SU-DHL-6 (cell line): ENCODE results near the gene ITPK1.

Source experiments
- EZH2phosphoT487 ChIP-seq: fragments of 200-600 bp; sonication (generic), shearing (Covaris generic); conservative IDR thresholded peaks from 2 replicates; pipeline ENCODE4 v1.6.1; 2018; ENCODE audit warnings: mild to moderate bottlenecking, antibody characterized with exemption, low read length, moderate library complexity, mixed read lengths
- TF ChIP-seq, protein P1 (sequence below): fragments of 200-600 bp; sonication (generic); IDR thresholded peaks from one replicate; pipeline ENCODE4 v1.5.1; 2017; ENCODE audit warnings: antibody characterized with exemption, mild to moderate bottlenecking, low read length, moderate library complexity; ENCODE audit not compliant: insufficient read depth, poor library complexity, severe bottlenecking

DNA sequence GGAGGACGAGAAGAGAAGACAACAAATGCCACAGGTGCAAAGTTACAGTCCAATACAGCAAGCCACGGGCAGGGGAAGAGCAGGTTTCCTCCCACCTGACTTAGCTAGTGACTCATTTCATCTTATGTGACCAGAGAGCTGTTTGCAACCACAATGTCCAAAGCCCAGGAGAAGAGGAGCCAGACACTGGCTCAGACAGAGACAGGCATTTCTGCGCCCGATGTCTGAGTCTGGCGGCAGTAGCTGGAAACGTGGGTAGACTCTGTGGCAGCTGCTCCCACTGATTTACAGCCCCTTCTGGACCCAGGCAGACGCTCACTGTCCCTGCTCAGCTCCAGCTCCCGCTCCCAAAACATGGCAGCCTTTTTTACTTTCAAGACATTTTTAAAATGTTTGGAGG is 132.8 kb downstream of the ITPK1 start:
- no peak for TF ChIP-seq EZH2phosphoT487
- TF ChIP-seq, protein P1, sequence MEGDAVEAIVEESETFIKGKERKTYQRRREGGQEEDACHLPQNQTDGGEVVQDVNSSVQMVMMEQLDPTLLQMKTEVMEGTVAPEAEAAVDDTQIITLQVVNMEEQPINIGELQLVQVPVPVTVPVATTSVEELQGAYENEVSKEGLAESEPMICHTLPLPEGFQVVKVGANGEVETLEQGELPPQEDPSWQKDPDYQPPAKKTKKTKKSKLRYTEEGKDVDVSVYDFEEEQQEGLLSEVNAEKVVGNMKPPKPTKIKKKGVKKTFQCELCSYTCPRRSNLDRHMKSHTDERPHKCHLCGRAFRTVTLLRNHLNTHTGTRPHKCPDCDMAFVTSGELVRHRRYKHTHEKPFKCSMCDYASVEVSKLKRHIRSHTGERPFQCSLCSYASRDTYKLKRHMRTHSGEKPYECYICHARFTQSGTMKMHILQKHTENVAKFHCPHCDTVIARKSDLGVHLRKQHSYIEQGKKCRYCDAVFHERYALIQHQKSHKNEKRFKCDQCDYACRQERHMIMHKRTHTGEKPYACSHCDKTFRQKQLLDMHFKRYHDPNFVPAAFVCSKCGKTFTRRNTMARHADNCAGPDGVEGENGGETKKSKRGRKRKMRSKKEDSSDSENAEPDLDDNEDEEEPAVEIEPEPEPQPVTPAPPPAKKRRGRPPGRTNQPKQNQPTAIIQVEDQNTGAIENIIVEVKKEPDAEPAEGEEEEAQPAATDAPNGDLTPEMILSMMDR: no peak
